ENCODE measurements around the gene TAF11L3.
"Not testable (repeated sequence)": the region's sequence is repeated elsewhere in the genome, so short reads cannot be mapped to it uniquely, and the experiment has no call there.

The TAF11L3 gene

GRCh38 chr5:17518067-17518466 lies at the start of gene TAF11L3:
Gene TAF11L3, plus strand, starts transcription at chr5:17518367.
- in situ Hi-C loops (cut with HindIII; ENCODE audit: low pct_unique_long_range_greater_than_20kb, low sequenced_read_pairs); DNase-seq (ENCODE audit: low read depth in 1 of 2, low spot score in 1 of 2): not testable (repeated sequence)

GRCh38 chr5:17470064-17470463 lies 48.1 kb upstream of the TAF11L3 start:
- in situ Hi-C loops (cut with HindIII; ENCODE audit: low pct_unique_long_range_greater_than_20kb, low sequenced_read_pairs), result no loop called here
- no peak for DNase-seq (ENCODE audit: low read depth in 1 of 2, low spot score in 1 of 2)
- no peak for TF ChIP-seq JUND (IDR thresholded peaks at IDR 0.05; ENCODE audit: low read depth)

GRCh38 chr5:17475064-17475463 lies 43.1 kb upstream of the TAF11L3 start:
- DNase-seq (ENCODE audit: low read depth in 1 of 2, low spot score in 1 of 2); in situ Hi-C loops (cut with HindIII; ENCODE audit: low pct_unique_long_range_greater_than_20kb, low sequenced_read_pairs): not testable (repeated sequence)

- in situ Hi-C loops (cut with HindIII; ENCODE audit: low pct_unique_long_range_greater_than_20kb, low sequenced_read_pairs), result no loop called here
- no peak for TF ChIP-seq JUND (IDR thresholded peaks at IDR 0.05; ENCODE audit: low read depth)
- no peak for DNase-seq (ENCODE audit: low read depth in 1 of 2, low spot score in 1 of 2)
These were observed 41.1 kb upstream of the TAF11L3 start for GRCh38 chr5:17477043-17477442.

- no peak for TF ChIP-seq JUND (IDR thresholded peaks at IDR 0.05; ENCODE audit: low read depth)
- in situ Hi-C loops (cut with HindIII; ENCODE audit: low pct_unique_long_range_greater_than_20kb, low sequenced_read_pairs), result no loop called here
- DNase-seq (ENCODE audit: low read depth in 1 of 2, low spot score in 1 of 2), result no peak
These were observed 40.4 kb upstream of the TAF11L3 start for GRCh38 chr5:17477573-17478265.

- TF ChIP-seq JUND (IDR thresholded peaks at IDR 0.05; ENCODE audit: low read depth), result no peak
- in situ Hi-C loops (cut with HindIII; ENCODE audit: low pct_unique_long_range_greater_than_20kb, low sequenced_read_pairs), result no loop called here
- no peak for DNase-seq (ENCODE audit: low read depth in 1 of 2, low spot score in 1 of 2)
These were observed 36.8 kb upstream of the TAF11L3 start for GRCh38 chr5:17481378-17481777.

- in situ Hi-C loops (cut with HindIII; ENCODE audit: low pct_unique_long_range_greater_than_20kb, low sequenced_read_pairs), result no loop called here
- no peak for DNase-seq (ENCODE audit: low read depth in 1 of 2, low spot score in 1 of 2)
- no peak for TF ChIP-seq JUND (IDR thresholded peaks at IDR 0.05; ENCODE audit: low read depth)
These were observed 35.4 kb upstream of the TAF11L3 start for GRCh38 chr5:17482790-17483189.

GRCh38 chr5:17486464-17487173 lies 31.5 kb upstream of the TAF11L3 start:
- in situ Hi-C loops (cut with HindIII; ENCODE audit: low pct_unique_long_range_greater_than_20kb, low sequenced_read_pairs); DNase-seq (ENCODE audit: low read depth in 1 of 2, low spot score in 1 of 2): not testable (repeated sequence)

- no peak for DNase-seq (ENCODE audit: low read depth in 1 of 2, low spot score in 1 of 2)
- TF ChIP-seq JUND (IDR thresholded peaks at IDR 0.05; ENCODE audit: low read depth), result no peak
- in situ Hi-C loops (cut with HindIII; ENCODE audit: low pct_unique_long_range_greater_than_20kb, low sequenced_read_pairs), result no loop called here
These were observed 31.0 kb upstream of the TAF11L3 start for GRCh38 chr5:17487174-17487512.

GRCh38 chr5:17491257-17491656 lies 26.9 kb upstream of the TAF11L3 start:
- in situ Hi-C loops (cut with HindIII; ENCODE audit: low pct_unique_long_range_greater_than_20kb, low sequenced_read_pairs); DNase-seq (ENCODE audit: low read depth in 1 of 2, low spot score in 1 of 2): not testable (repeated sequence)

- no peak for TF ChIP-seq JUND (IDR thresholded peaks at IDR 0.05; ENCODE audit: low read depth)
- no peak for DNase-seq (ENCODE audit: low read depth in 1 of 2, low spot score in 1 of 2)
- in situ Hi-C loops (cut with HindIII; ENCODE audit: low pct_unique_long_range_greater_than_20kb, low sequenced_read_pairs), result no loop called here
These were observed 25.4 kb upstream of the TAF11L3 start for GRCh38 chr5:17492770-17493169.

GRCh38 chr5:17497446-17497845 lies 20.7 kb upstream of the TAF11L3 start:
- in situ Hi-C loops (cut with HindIII; ENCODE audit: low pct_unique_long_range_greater_than_20kb, low sequenced_read_pairs), result no loop called here
- no peak for DNase-seq (ENCODE audit: low read depth in 1 of 2, low spot score in 1 of 2)
- no peak for TF ChIP-seq JUND (IDR thresholded peaks at IDR 0.05; ENCODE audit: low read depth)

- in situ Hi-C loops (cut with HindIII; ENCODE audit: low pct_unique_long_range_greater_than_20kb, low sequenced_read_pairs); DNase-seq (ENCODE audit: low read depth in 1 of 2, low spot score in 1 of 2): not testable (repeated sequence)
These were observed 20.2 kb upstream of the TAF11L3 start, which contains the start of gene TAF11L2 for GRCh38 chr5:17497931-17498330. Gene TAF11L2, plus strand, starts transcription at chr5:17498231.
